Body of pancreas (tissue), 4 donors: ENCODE results near the gene KIAA2012.

Experiments
- POLR2A ChIP-seq, 3 donors: fragments of 450-650 bp; IDR thresholded peaks; one replicate each; pipeline ENCODE4 v1.6.1; 2016; ENCODE audit warnings: antibody characterized with exemption in 3 of 3, mild to moderate bottlenecking in 2 of 3
- TF ChIP-seq, protein P1 (sequence below), 7 experiments: fragments of 450-650 bp in 4 of 7; fragments of 200-600 bp in 3 of 7; sonication (generic) in 3 of 7; IDR thresholded peaks; one replicate each; pipeline ENCODE4 v1.5.1; 2016 to 2019; ENCODE audit warnings: antibody characterized with exemption in 7 of 7

DNA sequence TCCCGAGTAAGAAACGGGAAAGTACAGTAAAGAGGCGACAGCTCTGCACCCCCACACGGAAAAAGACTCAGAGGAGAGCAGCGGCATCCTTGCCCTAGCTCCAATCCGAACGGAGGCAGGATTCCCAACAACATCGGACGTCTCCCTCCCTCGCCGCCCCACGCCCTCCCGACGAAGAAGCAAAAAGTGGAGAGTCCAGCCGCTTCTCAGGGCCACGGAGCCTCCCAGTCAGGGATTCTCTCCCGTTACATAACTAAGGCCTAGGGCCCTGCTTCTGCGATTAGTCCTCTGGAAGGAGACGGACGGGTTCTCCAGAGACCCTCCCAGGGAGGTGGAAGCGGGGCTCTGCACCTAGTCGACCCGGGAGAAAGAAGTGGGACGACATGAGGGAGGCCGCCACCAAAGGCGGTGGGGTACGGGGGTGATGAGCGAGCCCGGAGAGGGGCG lies 164.8 kb downstream of the KIAA2012 start:
- TF ChIP-seq, protein P1, sequence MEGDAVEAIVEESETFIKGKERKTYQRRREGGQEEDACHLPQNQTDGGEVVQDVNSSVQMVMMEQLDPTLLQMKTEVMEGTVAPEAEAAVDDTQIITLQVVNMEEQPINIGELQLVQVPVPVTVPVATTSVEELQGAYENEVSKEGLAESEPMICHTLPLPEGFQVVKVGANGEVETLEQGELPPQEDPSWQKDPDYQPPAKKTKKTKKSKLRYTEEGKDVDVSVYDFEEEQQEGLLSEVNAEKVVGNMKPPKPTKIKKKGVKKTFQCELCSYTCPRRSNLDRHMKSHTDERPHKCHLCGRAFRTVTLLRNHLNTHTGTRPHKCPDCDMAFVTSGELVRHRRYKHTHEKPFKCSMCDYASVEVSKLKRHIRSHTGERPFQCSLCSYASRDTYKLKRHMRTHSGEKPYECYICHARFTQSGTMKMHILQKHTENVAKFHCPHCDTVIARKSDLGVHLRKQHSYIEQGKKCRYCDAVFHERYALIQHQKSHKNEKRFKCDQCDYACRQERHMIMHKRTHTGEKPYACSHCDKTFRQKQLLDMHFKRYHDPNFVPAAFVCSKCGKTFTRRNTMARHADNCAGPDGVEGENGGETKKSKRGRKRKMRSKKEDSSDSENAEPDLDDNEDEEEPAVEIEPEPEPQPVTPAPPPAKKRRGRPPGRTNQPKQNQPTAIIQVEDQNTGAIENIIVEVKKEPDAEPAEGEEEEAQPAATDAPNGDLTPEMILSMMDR (IDR thresholded peaks at IDR 0.05) = no peak
- TF ChIP-seq POLR2A (IDR thresholded peaks at IDR 0.05) = no peak
